HFFc6 (cell line): ENCODE results near the gene POMT1. TPM values are rescaled to one million over a fixed set of nuclear protein-coding genes. Genes with fewer than 3 reads are reported as not detected.

ENCODE experiments used
- DNase-seq: peaks from one replicate; pipeline ENCODE4 v3.0.0-alpha.2; 2018
- H3K27ac Mint-ChIP-seq: 2 replicates; pipeline ENCODE4 v1.8.0; 2020; ENCODE audit warnings: mild to moderate bottlenecking, mixed read lengths
- H3K27me3 Mint-ChIP-seq: 2 replicates; pipeline ENCODE4 v1.8.0; 2021; ENCODE audit warnings: mild to moderate bottlenecking, moderate library complexity, mixed read lengths; ENCODE audit not compliant: insufficient read depth
- H3K36me3 Mint-ChIP-seq: 2 replicates; pipeline ENCODE4 v1.8.0; 2021; ENCODE audit warnings: low read depth, mixed read lengths
- H3K4me1 Mint-ChIP-seq: 2 replicates; pipeline ENCODE4 v1.8.0; 2020; ENCODE audit warnings: low read depth, mixed read lengths
- H3K4me3 Mint-ChIP-seq: 2 replicates; pipeline ENCODE4 v1.8.0; 2020; ENCODE audit warnings: mild to moderate bottlenecking, moderate library complexity, mixed read lengths
- H3K9me3 Mint-ChIP-seq: 2 replicates; pipeline ENCODE4 v1.8.0; 2020; ENCODE audit warnings: mild to moderate bottlenecking, mixed read lengths
- CTCF ChIP-seq: fragments of 200-600 bp; sonication (generic); IDR thresholded peaks from 2 replicates; pipeline ENCODE4 v1.5.0; 2021; ENCODE audit warnings: antibody characterized with exemption, mild to moderate bottlenecking
- total RNA-seq, 6 experiments: library from RNA; stranded (reverse); fragmentation: NEBNext Ultra II Directional; extraction: Animal tissue kit (Norgen Biotek cat#: 25700); gene quantifications; 2 replicates in 1 of 6; 3 replicates in 5 of 6; pipeline ENCODE4 v1.2.3, GENCODE V29; 2021

Gene POMT1
- total RNA-seq, 6 experiments from 2014 or later, result 39.0 to 45.7 (median 40.2) TPM

GRCh38 chr9:131478421-131478868 lies 24.3 kb upstream of the POMT1 start:
- no peak for DNase-seq
- H3K4me3 Mint-ChIP-seq, result no peak overlapping the region
- no peaks in the 10 kb centered on the region for H3K9me3 Mint-ChIP-seq
- no peaks in the 10 kb centered on the region for H3K4me1 Mint-ChIP-seq
- H3K27ac Mint-ChIP-seq, result 0 out of 2 replicates have a peak overlapping the region, but pooled peaks have one; percentile 4
- peak; percentile 83 for TF ChIP-seq CTCF
- H3K36me3 Mint-ChIP-seq, result peaks cover 13% of the 10 kb centered on the region; the same call in 1 of the 2 replicates
- H3K27me3 Mint-ChIP-seq, result peaks cover 11% of the 10 kb centered on the region

DNA sequence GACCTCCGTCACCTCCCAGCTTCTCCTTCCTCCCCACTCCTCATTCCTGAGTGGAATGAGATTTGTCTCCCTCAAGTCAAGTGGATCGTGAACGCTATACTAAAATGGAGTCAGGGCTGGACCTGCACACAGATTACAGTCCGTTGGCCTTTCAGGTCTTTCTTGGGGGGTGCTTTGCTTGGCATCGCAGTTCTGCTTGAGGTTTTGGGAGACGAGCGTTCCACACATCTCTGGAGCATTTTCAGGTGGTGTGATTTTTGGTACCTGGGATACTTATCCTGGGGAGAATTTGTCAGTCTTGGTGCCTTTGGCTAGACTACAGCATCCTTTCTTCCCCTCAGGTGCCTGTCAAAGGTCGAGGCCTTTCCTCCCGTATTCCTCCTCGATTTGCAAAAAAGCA lies 23.8 kb upstream of the POMT1 start:
- Mint-ChIP-seq H3K4me1 (no peaks in the 10 kb centered on the region), H3K4me3 (no peak overlapping the region), H3K27me3 (peaks cover 7% of the 10 kb centered on the region), H3K36me3 (peaks cover 13% of the 10 kb centered on the region; the same call in 1 of the 2 replicates), H3K27ac (no peak overlapping the region), H3K9me3 (no peaks in the 10 kb centered on the region)
- DNase-seq, result no peak
- TF ChIP-seq CTCF, result no peak

DNA sequence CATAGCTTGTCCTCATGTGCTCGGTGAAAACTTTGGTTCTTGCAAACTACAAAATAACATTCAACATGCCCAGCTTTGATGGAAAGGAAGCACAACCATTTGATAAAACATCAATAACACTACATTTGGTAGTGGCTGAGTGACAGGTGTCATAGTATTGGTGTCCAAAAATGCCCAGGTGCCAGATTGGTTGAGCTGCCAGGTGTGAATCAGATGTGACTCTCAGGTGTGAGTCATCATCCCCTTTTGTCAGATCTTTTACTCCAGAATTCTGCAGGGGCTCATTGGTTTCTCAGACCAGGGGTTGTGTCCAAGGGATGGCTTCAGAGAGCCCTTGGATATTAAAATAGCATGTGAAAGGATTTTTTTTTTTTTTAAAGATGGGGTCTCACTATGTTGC lies 22.5 kb upstream of the POMT1 start:
- H3K4me1 Mint-ChIP-seq, result no peaks in the 10 kb centered on the region
- peaks cover 4% of the 10 kb centered on the region; the same call in 1 of the 2 replicates for H3K27me3 Mint-ChIP-seq
- H3K27ac Mint-ChIP-seq, result no peak overlapping the region
- H3K9me3 Mint-ChIP-seq, result no peaks in the 10 kb centered on the region
- TF ChIP-seq CTCF, result no peak
- no peak for DNase-seq
- no peak overlapping the region for H3K4me3 Mint-ChIP-seq
- 0 out of 2 replicates have a peak, but pooled peaks cover 5% of the 10 kb centered on the region for H3K36me3 Mint-ChIP-seq

DNA sequence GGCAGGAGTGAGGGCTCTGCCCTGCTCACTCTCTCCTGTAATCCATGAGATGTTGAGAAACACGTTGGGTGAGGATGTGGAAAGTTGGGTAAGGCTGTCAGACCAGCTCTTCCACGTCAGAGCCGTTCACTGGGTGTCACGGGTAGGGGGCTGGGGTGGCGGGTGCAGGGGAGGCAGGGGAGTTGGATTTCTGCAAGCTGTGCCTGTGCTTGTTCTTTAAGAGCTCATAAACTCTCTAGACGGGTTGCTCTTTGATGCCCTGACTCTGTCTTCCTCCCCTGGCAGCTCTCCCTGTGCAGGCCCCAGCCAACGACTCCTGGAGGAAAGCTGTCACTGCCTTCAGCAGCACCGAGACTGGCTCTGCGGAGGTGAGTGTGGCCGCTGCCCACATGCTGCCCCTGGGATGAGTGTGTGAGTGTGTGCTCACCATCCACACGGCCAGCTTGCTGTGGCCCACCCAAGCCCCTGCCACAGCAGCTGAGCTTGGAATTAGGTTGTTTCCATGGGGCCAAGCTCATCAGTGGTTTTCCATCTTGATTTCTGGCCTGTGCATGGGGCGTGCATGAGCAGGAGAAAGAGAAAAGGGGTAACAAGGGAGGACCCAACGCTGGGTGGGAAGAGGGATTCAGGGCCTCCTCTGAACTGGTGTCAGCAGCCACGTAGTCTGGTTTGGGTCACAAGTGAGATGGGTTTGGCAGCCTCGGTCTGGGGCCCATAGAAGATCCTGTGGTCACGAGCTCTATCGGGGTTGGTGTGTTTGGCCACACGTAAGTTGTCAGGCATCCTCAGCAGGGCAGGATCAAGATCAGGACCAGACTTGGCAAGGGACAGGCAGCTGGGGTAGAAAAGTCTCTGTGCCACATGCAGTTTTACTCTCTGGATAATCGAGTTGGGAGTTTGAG lies 21.0 kb upstream of the POMT1 start:
- no peaks in the 10 kb centered on the region for H3K9me3 Mint-ChIP-seq

More for the DNA sequence above, 21.0 kb upstream of the POMT1 start:
- Mint-ChIP-seq H3K27me3 (peaks cover 4% of the 10 kb centered on the region; the same call in 1 of the 2 replicates), H3K4me3 (no peak overlapping the region; the same call in 1 of the 2 replicates), H3K27ac (no peak overlapping the region), H3K4me1 (no peaks in the 10 kb centered on the region), H3K36me3 (0 out of 2 replicates have a peak, but pooled peaks cover 5% of the 10 kb centered on the region)
- DNase-seq, result no peak
- no peak for TF ChIP-seq CTCF
